ENCODE data around the gene CACNA1G. TPM values are rescaled to one million over a fixed set of nuclear protein-coding genes. Genes with fewer than 3 reads are reported as not detected.

CACNA1G gene
- total and polyA plus RNA-seq, 2 donors (not counting 1 experiment from before 2014, with no cell fraction given) = 0.08 to 0.99 TPM

DNA sequence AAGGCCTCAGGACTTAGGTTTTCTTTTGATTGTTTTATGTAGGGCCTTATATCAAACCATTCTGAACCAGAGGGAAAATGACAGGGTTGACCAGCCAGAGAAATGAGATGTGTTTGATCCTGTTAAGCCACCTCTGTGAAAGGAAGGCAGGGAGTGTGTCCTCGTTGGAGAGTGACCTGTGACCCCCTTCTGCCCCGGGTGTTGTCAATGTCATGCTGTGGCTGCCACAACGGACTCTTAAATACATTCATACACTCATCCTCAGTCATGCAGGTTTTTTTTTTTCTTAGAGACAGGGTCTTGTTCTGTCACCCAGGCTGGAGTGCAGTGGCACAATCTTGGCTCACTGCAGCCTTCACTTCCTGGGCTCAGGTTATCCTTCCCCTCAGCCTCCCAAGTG, 46.1 kb upstream of the CACNA1G start:
- no peak for DNase-seq (ENCODE audit: low read depth in 2 of 2)
- H2AFZ ChIP-seq (ENCODE audit: low read length) = no peak overlapping the region
- no peak for TF ChIP-seq EZH2 (IDR thresholded peaks at IDR 0.05; ENCODE audit: low read length, missing control alignments)
- TF ChIP-seq, protein P1, sequence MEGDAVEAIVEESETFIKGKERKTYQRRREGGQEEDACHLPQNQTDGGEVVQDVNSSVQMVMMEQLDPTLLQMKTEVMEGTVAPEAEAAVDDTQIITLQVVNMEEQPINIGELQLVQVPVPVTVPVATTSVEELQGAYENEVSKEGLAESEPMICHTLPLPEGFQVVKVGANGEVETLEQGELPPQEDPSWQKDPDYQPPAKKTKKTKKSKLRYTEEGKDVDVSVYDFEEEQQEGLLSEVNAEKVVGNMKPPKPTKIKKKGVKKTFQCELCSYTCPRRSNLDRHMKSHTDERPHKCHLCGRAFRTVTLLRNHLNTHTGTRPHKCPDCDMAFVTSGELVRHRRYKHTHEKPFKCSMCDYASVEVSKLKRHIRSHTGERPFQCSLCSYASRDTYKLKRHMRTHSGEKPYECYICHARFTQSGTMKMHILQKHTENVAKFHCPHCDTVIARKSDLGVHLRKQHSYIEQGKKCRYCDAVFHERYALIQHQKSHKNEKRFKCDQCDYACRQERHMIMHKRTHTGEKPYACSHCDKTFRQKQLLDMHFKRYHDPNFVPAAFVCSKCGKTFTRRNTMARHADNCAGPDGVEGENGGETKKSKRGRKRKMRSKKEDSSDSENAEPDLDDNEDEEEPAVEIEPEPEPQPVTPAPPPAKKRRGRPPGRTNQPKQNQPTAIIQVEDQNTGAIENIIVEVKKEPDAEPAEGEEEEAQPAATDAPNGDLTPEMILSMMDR (conservative IDR thresholded peaks at IDR 0.05 in 1 of 2, IDR thresholded peaks at IDR 0.05 in 1 of 2; ENCODE audit: low read depth in 1 of 2, low read length in 2 of 2) = no peak
- H3K27me3 ChIP-seq (ENCODE audit: control insufficient read depth, insufficient read depth, low read length) = peaks cover 3% of the 10 kb centered on the region
- no peaks in the 10 kb centered on the region for H3K79me2 ChIP-seq (ENCODE audit: control insufficient read depth, insufficient read depth, low read length)
- no peaks in the 10 kb centered on the region for H3K36me3 ChIP-seq (ENCODE audit: control insufficient read depth, insufficient read depth, low read length)
- H4K20me1 ChIP-seq (ENCODE audit: control insufficient read depth, extremely low read depth, insufficient read depth, low read length) = no peaks in the 10 kb centered on the region
- H3K4me2 ChIP-seq (ENCODE audit: extremely low read depth, insufficient read depth, low read length) = no peak overlapping the region
- no peaks in the 10 kb centered on the region for H3K9me3 ChIP-seq (ENCODE audit: control insufficient read depth, insufficient read depth, low read depth, low read length)
- no peak overlapping the region for H3K27ac ChIP-seq (ENCODE audit: insufficient read depth, low read length)
- no peaks in the 10 kb centered on the region for H3K4me1 ChIP-seq (ENCODE audit: control insufficient read depth, extremely low read depth, insufficient read depth, low read length)
- no peak overlapping the region for H3K9ac ChIP-seq (ENCODE audit: insufficient read depth, low read length)
- no peak overlapping the region for H3K4me3 ChIP-seq (replicated peaks in 1 of 4; ENCODE audit: control extremely low read depth in 1 of 4, insufficient read depth in 1 of 4, low read depth in 3 of 4, low read length in 4 of 4)

DNA sequence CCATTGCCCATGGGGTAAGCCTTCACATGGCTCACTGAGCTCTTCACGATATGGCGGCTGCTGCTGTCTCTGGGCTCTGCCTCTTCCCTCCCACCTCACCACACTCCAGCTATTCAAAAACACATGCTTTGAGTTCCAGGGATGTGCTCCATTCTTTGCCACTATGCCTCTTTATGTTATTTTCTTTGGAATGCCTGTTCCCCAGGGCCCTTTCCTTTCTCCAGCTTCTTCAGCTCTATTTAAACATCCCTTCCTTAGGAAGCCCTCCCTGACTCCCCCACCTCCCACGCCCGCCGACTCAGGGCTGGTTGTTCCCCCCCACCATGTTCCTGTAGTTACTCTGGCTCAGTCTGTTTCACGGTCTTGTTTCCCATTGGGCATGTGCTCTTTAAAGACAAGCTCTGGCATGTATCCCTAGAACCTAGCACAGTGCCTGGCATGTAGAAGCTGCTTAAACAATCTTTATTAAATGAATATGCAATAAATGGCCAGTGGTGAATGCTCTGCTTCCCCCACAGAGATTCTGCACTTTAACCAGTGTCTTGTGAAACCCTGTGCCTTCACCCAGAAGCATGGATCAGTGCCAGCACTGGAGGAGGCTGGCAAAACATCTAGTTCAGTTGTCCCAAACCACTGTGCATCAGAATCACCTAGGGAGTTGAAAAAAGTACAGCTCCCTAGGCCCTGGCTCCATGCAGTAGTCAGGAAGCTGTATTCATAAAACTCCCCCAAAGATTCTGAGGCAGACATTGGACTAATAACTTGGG, 45.4 kb upstream of the CACNA1G start:
- Histone ChIP-seq H3K27ac (ENCODE audit: insufficient read depth, low read length) (no peak overlapping the region), H3K4me3 (replicated peaks in 1 of 4; ENCODE audit: control extremely low read depth in 1 of 4, insufficient read depth in 1 of 4, low read depth in 3 of 4, low read length in 4 of 4) (no peak overlapping the region), H4K20me1 (ENCODE audit: control insufficient read depth, extremely low read depth, insufficient read depth, low read length) (no peaks in the 10 kb centered on the region), H3K27me3 (ENCODE audit: control insufficient read depth, insufficient read depth, low read length) (peaks cover 3% of the 10 kb centered on the region), H3K79me2 (ENCODE audit: control insufficient read depth, insufficient read depth, low read length) (no peaks in the 10 kb centered on the region), H3K9ac (ENCODE audit: insufficient read depth, low read length) (no peak overlapping the region), H3K4me2 (ENCODE audit: extremely low read depth, insufficient read depth, low read length) (no peak overlapping the region), H3K36me3 (ENCODE audit: control insufficient read depth, insufficient read depth, low read length) (no peaks in the 10 kb centered on the region), H3K9me3 (ENCODE audit: control insufficient read depth, insufficient read depth, low read depth, low read length) (no peaks in the 10 kb centered on the region), H3K4me1 (ENCODE audit: control insufficient read depth, extremely low read depth, insufficient read depth, low read length) (no peaks in the 10 kb centered on the region), H2AFZ (ENCODE audit: low read length) (no peak overlapping the region)
- peak in 1 of 2 donors; percentile 39 for DNase-seq (ENCODE audit: low read depth in 2 of 2)
- TF ChIP-seq, protein P1 (conservative IDR thresholded peaks at IDR 0.05 in 1 of 2, IDR thresholded peaks at IDR 0.05 in 1 of 2; ENCODE audit: low read depth in 1 of 2, low read length in 2 of 2) = no peak
- no peak for TF ChIP-seq EZH2 (IDR thresholded peaks at IDR 0.05; ENCODE audit: low read length, missing control alignments)

DNA sequence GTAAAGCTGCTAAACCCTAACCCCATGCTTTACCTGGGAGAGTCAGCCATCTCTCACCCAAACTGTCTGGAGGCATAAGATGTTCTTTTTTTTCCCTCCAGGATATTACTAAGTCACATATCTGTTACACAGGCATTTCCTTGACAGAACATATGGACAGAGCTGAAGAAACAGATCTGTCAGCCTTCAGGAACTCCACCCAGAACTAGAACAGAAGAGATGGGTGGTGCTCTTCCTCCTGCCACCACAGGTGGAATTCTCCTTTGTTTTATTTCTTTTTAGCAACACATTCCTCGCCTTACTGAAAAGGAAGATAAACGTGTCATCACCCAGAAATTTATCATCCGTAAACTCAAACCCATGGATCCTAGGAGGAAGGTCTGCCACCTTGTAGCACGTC, 43.5 kb upstream of the CACNA1G start:
- Histone ChIP-seq H3K36me3 (ENCODE audit: control insufficient read depth, insufficient read depth, low read length) (no peaks in the 10 kb centered on the region), H3K4me3 (replicated peaks in 1 of 4; ENCODE audit: control extremely low read depth in 1 of 4, insufficient read depth in 1 of 4, low read depth in 3 of 4, low read length in 4 of 4) (no peak overlapping the region), H3K27ac (ENCODE audit: insufficient read depth, low read length) (no peak overlapping the region), H3K79me2 (ENCODE audit: control insufficient read depth, insufficient read depth, low read length) (no peaks in the 10 kb centered on the region), H2AFZ (ENCODE audit: low read length) (no peak overlapping the region), H4K20me1 (ENCODE audit: control insufficient read depth, extremely low read depth, insufficient read depth, low read length) (no peaks in the 10 kb centered on the region), H3K9me3 (ENCODE audit: control insufficient read depth, insufficient read depth, low read depth, low read length) (no peaks in the 10 kb centered on the region), H3K4me1 (ENCODE audit: control insufficient read depth, extremely low read depth, insufficient read depth, low read length) (no peaks in the 10 kb centered on the region), H3K9ac (ENCODE audit: insufficient read depth, low read length) (no peak overlapping the region), H3K4me2 (ENCODE audit: extremely low read depth, insufficient read depth, low read length) (no peak overlapping the region), H3K27me3 (ENCODE audit: control insufficient read depth, insufficient read depth, low read length) (peaks cover 3% of the 10 kb centered on the region)
- TF ChIP-seq, protein P1 (conservative IDR thresholded peaks at IDR 0.05 in 1 of 2, IDR thresholded peaks at IDR 0.05 in 1 of 2; ENCODE audit: low read depth in 1 of 2, low read length in 2 of 2) = no peak
- TF ChIP-seq EZH2 (IDR thresholded peaks at IDR 0.05; ENCODE audit: low read length, missing control alignments) = no peak
- no peak for DNase-seq (ENCODE audit: low read depth in 2 of 2)

Measured in fibroblast of lung (primary cell).